ENCODE results near the gene GLRA3.
"Not testable (repeated sequence)": the region's sequence is repeated elsewhere in the genome, so short reads cannot be mapped to it uniquely, and the experiment has no call there.

The GLRA3 gene

DNA sequence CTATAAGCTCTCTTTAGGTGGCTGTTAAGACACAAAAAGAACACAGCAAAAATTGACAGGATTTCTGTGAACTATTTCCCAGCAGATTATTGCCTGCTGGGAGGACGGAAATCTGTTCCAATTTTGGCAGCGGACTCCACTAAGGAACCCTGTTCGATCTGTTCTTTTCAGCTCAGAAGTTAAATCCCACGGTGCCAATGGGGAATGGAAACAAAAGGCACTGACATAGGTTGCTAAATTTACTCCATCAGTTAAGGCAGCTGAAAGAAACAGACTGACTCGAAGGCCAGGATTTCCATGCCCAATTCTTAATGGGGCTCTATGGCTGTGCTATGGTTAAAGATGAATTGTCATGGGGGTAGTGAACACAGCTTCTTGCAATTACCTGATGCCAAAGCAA lies 180.2 kb downstream of the GLRA3 start:
- no peak for DNase-seq

DNA sequence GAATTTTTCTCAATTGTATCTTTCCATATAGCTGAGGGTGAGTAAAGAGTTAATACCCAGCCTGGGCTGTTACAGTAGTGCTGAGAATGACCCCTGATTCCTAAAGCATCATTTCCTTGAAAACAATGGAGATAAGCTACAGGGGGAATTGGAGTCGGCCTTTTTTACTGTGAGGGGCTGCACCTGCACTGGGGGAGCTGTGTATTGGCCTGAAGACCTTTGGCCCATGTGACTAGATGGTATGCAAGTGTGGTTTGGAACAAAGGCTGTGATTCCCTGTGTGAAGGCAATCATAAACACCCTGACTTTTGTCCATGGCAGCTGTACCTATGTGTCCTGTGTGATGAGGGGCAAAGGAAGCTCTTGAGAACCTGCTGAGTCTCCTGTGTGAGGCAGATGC lies 182.7 kb downstream of the GLRA3 start:
- DNase-seq, result no peak

DNA sequence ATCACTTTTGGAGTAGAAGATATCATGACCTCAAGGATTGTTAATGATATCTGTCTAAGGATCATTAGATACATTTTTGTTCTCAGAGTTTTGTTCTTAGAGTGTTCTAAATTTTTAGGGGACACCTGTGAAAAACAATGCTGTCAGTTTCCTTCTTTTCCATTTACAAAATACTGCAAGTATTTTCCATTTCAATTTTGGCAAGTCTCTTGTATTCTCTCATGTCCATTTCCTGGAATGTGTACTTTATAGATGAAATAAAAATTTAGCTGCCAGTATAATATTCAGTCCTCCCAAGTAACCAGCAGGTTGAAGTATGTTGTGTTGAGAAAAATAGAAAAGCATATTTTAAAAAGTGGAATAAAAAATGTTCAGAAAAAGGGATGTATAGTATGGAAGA lies 188.9 kb downstream of the GLRA3 start:
- DNase-seq, result no peak

DNA sequence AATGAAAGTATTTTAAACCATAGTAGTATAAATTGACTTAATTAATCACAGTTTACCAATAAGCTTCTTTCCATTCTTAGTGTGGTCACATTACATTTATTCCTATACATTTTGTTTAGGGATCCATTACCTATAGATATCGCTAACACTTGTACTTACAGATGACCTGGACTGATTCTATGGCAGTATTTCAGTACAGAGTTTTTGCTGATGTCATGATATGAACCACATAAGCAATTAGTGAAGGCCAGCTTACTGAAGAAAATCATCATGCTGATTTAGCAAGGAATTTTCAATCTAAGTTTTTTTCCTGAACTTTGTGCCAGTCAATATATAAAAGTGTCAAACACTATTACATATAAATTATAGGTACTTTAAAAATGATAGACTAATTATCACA lies 193.3 kb downstream of the GLRA3 start:
- no peak for DNase-seq

DNA sequence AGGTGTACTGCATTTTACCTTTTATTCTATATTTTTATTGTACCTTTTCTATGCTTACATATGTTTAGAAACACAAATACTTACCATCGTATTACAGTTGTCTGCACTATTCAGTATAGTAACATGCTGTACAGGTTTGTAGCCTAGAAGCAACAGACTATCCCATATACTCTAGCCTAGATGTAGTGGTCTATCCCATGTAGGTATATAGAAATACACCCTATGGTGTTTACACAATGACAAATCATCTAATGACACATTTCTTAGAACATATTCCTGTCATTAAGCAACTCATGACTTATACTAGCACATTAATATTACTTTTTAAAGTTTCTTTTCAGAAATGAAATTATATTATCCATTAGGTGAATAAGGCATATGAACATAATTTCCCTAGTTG lies 195.6 kb downstream of the GLRA3 start:
- no peak for DNase-seq

DNA sequence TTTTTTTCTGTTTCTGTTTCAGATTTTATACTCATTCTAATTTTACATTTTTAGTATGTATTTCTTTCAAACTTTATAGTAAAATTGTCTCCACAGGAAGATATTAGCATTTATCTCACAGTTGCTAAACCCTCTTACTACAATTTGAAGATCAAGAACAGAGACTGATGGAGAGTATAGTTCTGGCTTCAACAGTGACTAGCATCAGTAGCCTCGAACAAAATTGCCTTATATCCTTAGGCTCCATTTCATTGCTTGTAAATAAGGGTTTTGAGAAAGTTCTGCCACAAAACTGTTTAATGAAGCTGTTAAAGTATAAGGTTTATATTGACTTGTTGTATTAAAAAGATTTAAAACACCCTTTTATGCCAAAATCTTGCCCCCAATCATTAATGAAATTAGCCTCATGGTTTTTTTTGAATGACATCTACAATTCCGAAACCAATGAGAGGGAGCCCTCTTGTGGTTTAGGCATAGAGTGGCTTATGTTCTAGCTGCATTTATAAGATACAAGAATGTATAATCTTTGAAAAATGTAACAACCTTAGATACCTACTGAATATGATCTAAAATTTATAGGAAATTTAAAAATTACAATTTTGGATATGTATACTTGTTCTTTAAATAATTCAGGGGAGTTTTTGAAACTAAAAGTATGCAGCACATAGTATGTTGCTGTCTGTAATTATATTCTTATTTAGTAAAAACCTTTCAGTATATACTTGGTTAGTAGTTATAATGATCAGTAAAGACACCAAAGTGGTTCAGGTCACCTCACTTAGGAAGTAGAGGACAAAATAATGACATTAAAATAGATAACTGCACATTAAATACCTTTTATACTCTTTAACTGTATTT lies 196.9 kb downstream of the GLRA3 start:
- DNase-seq, result no peak

DNA sequence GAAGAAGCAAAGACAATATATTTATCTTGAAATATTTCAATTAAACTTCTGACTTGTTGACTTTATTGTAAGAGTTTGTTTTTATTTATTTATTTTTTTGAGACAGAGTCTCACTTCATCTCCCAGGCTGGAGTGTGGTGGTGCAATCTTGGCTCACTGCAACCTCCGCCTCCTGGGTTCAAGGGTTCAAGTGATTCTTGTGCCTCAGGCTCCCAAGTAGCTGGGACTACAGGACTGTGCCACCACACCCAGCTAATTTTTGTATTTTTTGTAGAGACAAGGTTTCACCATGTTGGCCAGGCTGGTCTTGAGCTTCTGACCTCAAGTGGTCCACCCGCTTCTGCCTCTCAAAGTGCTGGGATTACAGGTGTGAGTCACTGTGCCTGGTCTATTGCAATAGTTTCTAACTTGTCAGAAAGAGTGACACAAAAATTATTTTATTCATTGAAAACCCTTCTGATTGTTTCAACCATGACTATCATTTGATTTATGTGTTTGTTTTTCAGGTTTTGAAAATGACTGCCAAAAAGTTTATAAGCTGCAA lies 199.1 kb downstream of the GLRA3 start:
- DNase-seq, result not testable (repeated sequence)

DNA sequence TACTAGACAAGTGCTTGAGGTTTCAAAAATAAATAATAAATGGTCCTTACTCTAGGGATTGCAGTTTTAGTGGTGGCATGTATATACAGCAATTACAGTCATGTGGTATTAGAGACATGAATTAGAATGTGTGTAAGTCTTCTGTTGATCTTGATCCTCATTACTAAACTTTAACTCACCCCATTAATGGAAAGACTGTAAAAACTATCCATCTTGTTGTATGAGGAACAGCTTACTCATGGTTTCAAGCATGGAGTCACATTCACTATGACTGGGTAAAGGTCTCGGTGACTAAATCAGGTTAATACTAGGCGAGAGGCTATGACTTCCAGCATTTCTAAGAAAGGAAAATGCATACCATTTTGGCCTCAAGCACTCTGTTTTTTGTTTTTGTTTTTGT lies 199.8 kb downstream of the GLRA3 start:
- no peak for DNase-seq

DNA sequence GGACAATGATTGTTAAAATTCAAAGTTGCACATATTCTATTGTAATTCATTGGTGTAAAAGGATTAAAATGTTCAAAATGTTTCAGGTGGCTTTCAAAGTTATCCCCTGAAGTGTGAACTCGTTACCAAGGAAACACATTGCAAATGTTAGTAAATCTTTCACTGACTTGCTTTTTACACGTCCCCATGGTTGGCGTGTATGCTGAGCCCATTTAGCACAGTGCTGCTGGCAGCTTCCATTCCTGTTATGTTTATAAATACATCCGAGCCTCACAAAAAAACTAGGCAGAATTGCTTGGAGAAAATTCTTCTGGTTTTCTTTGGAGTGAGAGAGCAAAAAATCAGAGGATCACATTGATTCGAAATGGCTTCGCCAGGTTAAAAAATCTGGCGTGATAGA lies 200.9 kb downstream of the GLRA3 start:
- no peak for DNase-seq

DNA sequence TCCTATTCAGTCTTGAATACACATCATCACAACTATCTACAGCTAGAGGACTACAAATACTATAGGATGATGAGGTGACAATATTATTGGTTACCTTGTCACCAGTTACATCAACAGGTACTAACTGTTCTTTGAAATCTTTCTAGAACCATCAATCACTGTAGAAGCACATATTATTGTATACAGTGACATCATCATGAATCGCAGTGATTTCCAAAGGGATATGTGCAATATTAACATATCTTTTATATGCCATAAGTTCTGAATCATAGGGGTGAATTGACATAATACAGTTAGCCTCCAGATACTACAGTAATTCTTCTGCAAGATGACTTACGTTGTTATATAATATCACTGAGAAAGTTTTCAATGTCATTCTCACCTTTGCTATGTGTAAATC lies 201.6 kb downstream of the GLRA3 start:
- DNase-seq, result no peak

DNA sequence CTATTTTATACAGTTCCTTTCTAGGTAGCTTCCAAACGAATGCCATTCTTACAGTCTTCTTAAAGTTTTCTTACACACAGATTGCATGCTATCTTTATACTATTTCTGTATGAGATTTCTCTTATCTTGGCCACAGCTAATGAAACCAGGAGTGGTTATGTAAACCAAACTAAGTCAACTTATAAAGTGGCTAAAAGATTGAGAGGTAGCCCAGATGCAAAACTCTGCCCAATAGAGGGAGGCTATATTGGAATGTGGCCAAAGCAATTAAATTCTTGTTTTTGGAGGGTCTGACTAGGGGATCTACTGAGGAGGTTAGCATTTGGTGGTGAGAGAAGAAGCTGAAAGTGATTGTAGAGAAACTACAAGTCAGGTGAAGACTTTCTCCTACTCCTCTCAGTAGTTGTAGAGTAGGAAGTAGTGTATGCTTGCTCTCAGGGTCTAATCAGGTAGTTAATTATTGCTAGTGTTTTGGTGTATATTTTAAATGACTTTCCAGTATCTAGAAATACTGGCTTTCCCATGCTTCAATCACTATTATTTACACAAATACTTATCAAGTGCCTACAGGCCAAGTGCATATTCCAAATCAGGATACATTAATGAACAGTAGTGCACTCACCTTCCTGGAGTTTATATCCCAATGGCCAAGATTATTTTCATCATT lies 202.6 kb downstream of the GLRA3 start:
- no peak for DNase-seq

DNA sequence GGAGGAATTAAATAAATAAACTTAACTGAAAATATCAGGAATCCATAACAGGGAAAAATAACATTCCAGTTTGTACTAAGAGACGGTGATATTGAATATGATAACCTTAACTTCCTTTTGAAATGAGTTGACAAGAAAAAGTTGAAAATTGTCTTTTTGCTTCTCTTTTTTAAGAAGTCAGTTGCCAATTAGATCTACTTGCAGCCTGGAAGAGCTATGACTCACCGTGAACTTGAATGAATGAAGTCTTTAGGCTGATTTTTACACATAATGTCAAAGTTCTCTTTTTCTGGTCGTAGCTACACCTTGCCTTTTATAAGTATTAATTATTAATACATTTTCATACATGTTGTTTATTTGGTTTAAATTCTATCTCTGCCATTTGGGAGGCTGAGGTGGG lies 212.4 kb downstream of the GLRA3 start:
- DNase-seq, result no peak

DNA sequence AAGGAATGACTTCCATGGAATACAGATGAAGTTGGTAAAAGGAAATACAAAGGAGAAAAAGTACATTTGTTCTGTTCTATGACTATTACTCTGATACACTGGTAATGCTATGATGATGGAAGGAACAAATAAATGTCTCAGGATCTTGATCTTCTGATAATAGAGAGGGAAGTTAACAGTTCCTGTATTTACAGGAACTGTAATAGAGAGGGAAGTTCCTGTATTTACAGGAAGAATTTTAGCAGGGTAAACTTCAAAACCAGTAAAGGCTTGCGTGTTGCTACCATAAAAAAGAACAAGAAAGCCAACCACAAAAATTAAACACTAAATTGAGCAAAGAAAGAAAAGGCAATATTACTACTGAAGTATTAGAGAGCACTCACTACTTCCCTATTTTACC lies 215.1 kb downstream of the GLRA3 start:
- DNase-seq, result no peak

DNA sequence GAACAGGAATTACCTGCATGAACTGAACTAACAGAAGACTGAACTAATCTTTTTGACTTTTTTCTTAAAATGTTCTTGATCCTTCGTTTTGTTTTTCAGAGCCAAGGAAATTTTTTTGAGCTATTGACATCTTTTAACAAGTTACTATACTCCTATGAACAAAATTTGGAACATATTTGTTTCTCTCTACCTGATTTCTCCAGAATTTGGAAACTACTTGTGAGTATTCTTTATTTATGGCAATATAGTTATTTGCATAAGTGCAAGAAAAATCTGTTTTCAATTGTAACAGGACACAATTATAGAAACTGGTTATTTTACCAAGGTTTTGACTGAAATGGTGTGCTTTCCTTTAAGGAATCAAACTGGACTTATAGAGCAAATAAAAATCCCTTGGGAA lies 217.3 kb downstream of the GLRA3 start:
- DNase-seq, result no peak

DNA sequence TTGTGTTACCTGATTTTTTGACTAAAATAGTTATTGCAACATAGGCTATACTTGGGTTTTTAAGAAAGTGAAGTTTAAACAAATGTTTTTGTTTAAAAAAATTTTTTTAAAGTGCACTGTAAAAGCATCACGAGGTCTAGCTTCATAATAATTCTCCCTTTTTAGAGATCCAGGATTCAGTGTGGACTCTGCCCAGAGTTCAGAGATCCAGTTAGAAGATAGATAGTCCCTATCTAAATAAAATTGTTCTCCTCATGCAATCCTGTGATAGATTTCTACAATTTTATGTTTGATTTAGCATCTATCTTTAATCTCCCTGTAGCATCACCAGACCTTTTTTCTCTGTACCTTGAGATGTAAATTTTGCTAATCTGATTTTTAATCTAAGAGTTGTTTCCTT lies 221.3 kb downstream of the GLRA3 start:
- DNase-seq, result no peak

DNA sequence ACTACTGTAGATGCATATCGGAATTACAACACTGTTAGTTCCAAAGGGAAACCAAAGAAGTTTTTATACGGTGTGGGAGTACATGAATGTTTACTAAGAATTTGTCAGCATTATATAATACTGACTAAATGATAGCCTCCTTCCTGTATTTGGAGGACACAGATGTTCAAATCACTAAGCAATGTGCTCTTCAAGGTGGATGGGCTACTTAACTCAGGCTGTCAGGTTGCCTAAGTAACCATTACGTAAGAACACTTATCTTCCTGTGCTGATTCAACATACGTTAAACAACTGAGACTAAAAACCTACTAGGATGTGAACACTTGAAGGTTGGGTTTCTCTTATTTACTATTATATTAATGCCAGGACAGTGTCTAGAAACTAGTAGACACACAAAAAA lies 224.8 kb downstream of the GLRA3 start:
- no peak for DNase-seq

DNA sequence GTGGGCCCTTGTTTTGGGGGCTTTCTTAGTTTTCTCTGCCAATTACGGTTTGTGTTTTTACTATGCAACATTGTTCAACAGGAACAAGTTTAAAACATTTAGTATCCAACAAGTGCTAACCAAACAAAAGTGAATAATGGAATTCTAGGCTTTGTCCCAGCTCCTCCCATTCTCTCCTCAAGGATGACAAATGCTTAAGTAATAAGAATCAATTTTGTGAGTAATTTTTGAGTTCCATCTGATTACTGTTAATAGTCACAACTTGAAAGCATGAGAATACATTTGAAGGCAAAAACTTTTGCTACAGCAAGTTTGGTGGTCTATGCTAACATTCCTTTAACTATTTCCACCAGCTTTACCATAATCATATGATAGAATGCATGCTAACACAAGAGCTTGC lies 228.7 kb downstream of the GLRA3 start:
- no peak for DNase-seq

DNA sequence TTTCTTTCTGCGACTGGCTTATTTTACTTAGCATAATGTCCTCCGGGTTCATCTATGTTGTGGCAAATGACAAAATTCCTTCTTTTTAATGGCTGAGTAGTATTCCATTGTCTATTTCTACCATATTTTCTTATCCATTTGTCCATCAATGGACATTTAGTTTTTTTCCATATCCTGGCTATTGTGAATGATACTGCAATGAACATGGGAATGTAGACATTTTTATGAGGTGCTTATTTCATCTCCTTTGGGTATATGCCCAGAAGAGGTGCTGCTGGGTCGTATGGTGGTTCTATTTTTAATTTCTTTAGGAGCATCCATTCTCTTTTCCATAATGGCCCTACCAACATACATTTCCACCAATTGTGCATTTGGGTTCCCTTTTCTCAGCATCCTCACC lies 230.2 kb downstream of the GLRA3 start:
- no peak for DNase-seq

DNA sequence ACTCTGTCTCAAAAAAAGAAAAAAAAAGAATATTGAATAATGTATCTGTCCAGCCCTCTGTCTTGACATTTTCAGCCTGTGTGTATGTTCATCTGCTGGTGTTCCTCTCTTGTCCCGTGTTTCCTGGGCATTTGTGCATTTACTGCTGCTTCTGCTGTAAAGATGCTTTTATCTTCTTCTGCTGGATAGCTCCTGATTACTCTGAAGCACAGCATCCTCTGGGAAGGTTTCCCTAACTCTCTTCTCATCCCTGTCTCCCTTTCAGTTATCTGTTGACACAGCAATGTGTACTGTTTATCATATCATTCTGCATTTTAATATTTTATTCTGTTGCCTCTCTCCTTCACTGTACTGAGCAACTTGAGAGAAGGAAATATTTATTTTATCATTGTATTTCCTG lies 232.5 kb downstream of the GLRA3 start:
- DNase-seq, result no peak

DNA sequence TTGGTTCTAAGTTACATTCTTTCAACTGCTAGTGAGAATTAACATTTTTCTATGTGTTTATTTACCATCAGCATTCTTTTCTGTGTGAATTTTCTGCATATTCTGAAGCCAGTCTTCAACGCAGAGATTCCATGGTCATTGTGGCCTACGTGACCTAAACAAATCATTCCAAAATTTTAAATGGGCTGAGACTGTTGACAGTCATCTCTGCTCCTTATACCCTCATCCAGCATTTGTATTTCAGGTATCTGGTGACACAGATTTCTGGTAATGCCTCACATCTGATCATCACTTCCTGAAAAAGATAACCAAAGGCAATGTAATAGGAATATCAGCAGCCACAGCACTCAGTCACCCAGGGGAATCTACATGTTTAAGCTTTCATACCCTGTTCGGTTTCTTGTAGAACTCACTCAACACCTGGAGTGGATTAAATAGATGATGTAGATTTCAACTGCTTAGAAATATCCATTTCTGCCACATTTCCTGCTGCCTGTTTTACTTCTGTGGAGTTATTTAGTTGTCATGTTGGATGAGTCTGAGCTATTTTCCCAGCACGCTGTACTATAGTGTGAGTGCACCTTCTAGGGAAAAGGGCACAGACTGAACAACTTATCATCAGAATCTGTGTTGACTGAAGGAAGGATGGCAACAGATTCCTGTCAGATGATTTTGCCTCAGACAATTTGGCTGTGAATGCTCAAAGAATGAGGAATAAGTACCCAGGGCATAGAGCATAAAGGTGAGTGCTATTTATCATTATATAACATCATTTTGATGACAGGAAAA lies 233.7 kb downstream of the GLRA3 start:
- no peak for DNase-seq

DNA sequence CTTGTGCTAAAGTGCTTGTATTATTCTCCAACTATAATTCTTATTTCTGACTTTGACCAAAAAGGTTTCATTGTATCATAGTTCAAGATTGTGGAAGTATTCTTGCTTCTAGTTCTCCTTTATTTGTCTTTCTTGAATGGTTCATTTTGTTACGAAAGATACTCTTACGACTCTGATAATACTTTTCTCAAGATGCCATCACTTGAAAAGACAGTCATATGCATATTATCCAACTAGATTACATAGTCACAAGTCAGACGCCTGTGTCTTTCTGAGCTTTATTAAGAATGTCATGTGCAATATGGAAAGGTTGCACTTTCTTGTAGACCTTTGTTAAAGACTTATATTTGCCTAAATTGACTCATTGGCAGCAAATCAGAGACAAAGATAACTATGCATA lies 235.3 kb downstream of the GLRA3 start:
- DNase-seq, result no peak

DNA sequence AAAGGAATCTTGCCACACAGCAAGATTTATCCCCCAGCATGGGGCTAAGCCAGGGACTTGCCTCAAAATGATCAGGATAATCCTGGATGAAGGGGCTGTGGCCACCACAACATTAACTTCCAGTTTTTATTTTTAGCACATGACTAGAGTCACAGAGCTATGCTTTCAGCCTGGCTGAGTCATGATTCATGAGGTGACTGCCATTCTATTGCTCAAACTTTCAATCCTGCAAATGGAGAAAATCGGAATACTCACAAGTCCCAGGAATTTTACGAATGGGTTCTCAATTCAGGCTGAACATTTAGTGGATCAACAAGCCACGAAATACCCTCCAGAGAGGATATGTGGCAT lies 236.1 kb downstream of the GLRA3 start:
- no peak for DNase-seq

DNA sequence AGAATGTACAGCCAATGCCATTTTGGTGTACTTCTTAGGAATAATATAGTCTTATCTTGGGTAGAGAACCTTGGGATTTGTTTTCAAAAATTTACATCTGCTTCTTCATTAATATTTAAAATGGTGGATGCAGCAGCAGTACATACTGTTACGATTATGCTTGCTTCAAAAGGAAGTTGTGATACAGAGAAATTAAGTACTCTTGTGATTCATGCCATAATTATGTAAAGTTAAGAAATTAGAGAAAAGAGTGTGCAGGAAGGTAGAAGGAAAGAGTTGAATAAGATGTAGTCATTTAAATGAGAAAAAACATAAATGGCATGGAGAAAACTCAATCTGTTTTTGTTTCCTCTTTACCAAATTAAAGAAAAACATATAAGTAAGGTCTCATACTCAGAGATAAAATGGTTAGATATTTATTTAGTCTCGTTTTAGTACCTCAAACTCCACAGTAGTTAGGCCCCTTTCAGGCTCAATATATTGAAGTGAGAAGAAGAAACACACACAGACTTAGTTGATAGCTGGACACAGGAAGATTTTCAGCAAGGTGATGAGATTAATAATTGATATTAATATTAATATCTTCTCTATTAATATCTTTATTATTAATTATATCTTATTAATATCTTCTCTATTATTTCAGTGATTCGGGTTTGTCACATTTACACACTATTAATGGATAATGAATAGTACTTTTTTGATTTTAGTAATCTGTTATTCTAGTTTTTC lies 236.6 kb downstream of the GLRA3 start:
- DNase-seq, result no peak
